ENCODE results near the gene DNAJB13.

DNA sequence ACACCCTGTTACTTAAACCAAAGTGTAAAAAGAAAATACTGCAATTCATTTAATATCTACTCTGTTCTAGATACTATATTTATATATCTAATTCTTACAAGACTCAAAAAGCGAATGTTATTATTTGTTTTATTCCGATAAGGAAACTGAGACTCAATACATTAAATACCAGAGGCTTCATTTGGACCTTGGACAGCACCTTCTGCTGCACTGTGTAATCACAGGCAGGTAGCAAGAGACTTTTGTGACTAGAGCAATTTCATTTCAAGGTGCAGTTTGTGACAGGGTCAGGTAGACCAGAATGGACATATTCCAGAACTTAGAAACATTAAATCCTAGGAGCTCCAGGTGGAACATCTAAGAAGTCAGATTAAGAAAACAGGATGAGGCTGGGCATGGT lies 21.4 kb upstream of the DNAJB13 start:
- no peak for TF ChIP-seq EZH2 (IDR thresholded peaks at IDR 0.05; ENCODE audit: insufficient read depth, poor library complexity, severe bottlenecking)
- no peak for TF ChIP-seq EZH2phosphoT487 (IDR thresholded peaks at IDR 0.05; ENCODE audit: insufficient read depth, low read depth)

Measured in GM23248 (cell line).